ENCODE results near the gene CPNE8. TPM values are rescaled to one million over a fixed set of nuclear protein-coding genes. Genes with fewer than 3 reads are reported as not detected.

Gene CPNE8
- total RNA-seq, 1 experiment from 2014 or later = 7.2 TPM

DNA sequence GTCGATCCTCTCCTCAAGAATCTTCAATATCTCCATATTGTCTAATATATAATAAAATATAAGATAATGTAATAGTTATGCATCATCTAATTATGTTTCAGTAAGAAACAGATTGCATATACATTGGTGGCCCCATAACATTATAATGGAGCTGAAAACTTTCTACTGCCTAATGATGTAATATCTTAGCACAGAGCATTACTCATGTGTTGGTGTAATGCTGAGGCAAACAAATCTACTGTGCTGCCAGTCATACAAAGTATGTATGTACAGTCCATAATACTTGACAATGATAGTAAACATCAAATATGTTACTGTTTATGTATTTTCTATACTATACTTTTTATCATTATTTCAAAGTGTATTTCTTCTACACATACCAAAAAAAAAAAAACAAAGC lies 128.7 kb downstream of the CPNE8 start:
- peak; percentile 8 for DNase-seq
- CTCF ChIA-PET = no interaction called here
- intact Hi-C loops (cut with micrococcal nuclease) = no loop called here

GRCh38 chr12:38775457-38775856 lies 129.9 kb downstream of the CPNE8 start:
- Histone ChIP-seq H3K9me2 (replicated peaks; ENCODE audit: low read length) (no peaks in the 10 kb centered on the region), H3K4me3 (ENCODE audit: low read length) (no peak overlapping the region), H3K79me2 (ENCODE audit: low read length) (no peaks in the 10 kb centered on the region), H3K4me1 (ENCODE audit: insufficient read depth, low read length) (no peaks in the 10 kb centered on the region), H3K9me3 (ENCODE audit: low read length) (no peaks in the 10 kb centered on the region), H4K20me1 (ENCODE audit: low read length) (no peaks in the 10 kb centered on the region), H3K36me3 (ENCODE audit: low read depth, low read length) (no peaks in the 10 kb centered on the region), H3K27me3 (ENCODE audit: low read length) (no peaks in the 10 kb centered on the region), H3K4me2 (ENCODE audit: low read length) (no peak overlapping the region), H3K27ac (ENCODE audit: low read length) (no peak overlapping the region), H2AFZ (ENCODE audit: low read length) (no peak overlapping the region), H3K9ac (ENCODE audit: low read length) (no peak overlapping the region), H3F3A (ENCODE audit: low read length, unreplicated experiment) (no peaks in the 10 kb centered on the region)
- intact Hi-C loops (cut with micrococcal nuclease) = no loop called here
- ATAC-seq (no peak), DNase-seq (no peak)
- POLR2A ChIA-PET (ENCODE audit: unreplicated experiment) = no interaction called here
- TF ChIP-seq EZH2 (IDR thresholded peaks at IDR 0.05; ENCODE audit: low read length, unreplicated experiment) (no peak), EZH2phosphoT487 (IDR thresholded peaks at IDR 0.05; ENCODE audit: borderline replicate concordance, low read length) (no peak)
- TF ChIP-seq, protein P1, sequence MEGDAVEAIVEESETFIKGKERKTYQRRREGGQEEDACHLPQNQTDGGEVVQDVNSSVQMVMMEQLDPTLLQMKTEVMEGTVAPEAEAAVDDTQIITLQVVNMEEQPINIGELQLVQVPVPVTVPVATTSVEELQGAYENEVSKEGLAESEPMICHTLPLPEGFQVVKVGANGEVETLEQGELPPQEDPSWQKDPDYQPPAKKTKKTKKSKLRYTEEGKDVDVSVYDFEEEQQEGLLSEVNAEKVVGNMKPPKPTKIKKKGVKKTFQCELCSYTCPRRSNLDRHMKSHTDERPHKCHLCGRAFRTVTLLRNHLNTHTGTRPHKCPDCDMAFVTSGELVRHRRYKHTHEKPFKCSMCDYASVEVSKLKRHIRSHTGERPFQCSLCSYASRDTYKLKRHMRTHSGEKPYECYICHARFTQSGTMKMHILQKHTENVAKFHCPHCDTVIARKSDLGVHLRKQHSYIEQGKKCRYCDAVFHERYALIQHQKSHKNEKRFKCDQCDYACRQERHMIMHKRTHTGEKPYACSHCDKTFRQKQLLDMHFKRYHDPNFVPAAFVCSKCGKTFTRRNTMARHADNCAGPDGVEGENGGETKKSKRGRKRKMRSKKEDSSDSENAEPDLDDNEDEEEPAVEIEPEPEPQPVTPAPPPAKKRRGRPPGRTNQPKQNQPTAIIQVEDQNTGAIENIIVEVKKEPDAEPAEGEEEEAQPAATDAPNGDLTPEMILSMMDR (conservative IDR thresholded peaks at IDR 0.05; ENCODE audit: low read depth, low read length) = no peak
- CTCF ChIA-PET = no interaction called here
- BruUV-seq (replicated peaks) = no TSS peak

More for the DNA sequence above, 128.7 kb downstream of the CPNE8 start:
- H3K27me3 ChIP-seq (ENCODE audit: low read length) = no peaks in the 10 kb centered on the region
- H3K4me3 ChIP-seq (ENCODE audit: low read length) = no peak overlapping the region
- H3K9ac ChIP-seq (ENCODE audit: low read length) = no peak overlapping the region
- H3K36me3 ChIP-seq (ENCODE audit: low read depth, low read length) = no peaks in the 10 kb centered on the region
- BruUV-seq (replicated peaks) = no TSS peak
- TF ChIP-seq EZH2phosphoT487 (IDR thresholded peaks at IDR 0.05; ENCODE audit: borderline replicate concordance, low read length) (no peak), EZH2 (IDR thresholded peaks at IDR 0.05; ENCODE audit: low read length, unreplicated experiment) (no peak)
- TF ChIP-seq, protein P1 (conservative IDR thresholded peaks at IDR 0.05; ENCODE audit: low read depth, low read length) = no peak
- H4K20me1 ChIP-seq (ENCODE audit: low read length) = no peaks in the 10 kb centered on the region
- H3K9me3 ChIP-seq (ENCODE audit: low read length) = no peaks in the 10 kb centered on the region
- H3K79me2 ChIP-seq (ENCODE audit: low read length) = no peaks in the 10 kb centered on the region
- H2AFZ ChIP-seq (ENCODE audit: low read length) = no peak overlapping the region
- H3K4me2 ChIP-seq (ENCODE audit: low read length) = no peak overlapping the region
- H3K27ac ChIP-seq (ENCODE audit: low read length) = no peak overlapping the region
- H3F3A ChIP-seq (ENCODE audit: low read length, unreplicated experiment) = no peaks in the 10 kb centered on the region
- H3K4me1 ChIP-seq (ENCODE audit: insufficient read depth, low read length) = no peaks in the 10 kb centered on the region
- POLR2A ChIA-PET (ENCODE audit: unreplicated experiment) = no interaction called here
- no peaks in the 10 kb centered on the region for H3K9me2 ChIP-seq (replicated peaks; ENCODE audit: low read length)
- no peak for ATAC-seq

GRCh38 chr12:38772437-38772836 lies 133.0 kb downstream of the CPNE8 start:
- intact Hi-C loops (cut with micrococcal nuclease) = no loop called here
- H3K4me1 ChIP-seq (ENCODE audit: insufficient read depth, low read length) = no peaks in the 10 kb centered on the region
- no peaks in the 10 kb centered on the region for H3F3A ChIP-seq (ENCODE audit: low read length, unreplicated experiment)
- no peaks in the 10 kb centered on the region for H3K36me3 ChIP-seq (ENCODE audit: low read depth, low read length)
- no peaks in the 10 kb centered on the region for H3K9me3 ChIP-seq (ENCODE audit: low read length)
- DNase-seq (no peak), ATAC-seq (no peak)
- H3K9me2 ChIP-seq (replicated peaks; ENCODE audit: low read length) = no peaks in the 10 kb centered on the region
- BruUV-seq (replicated peaks) = no TSS peak
- no peaks in the 10 kb centered on the region for H3K27me3 ChIP-seq (ENCODE audit: low read length)
- POLR2A ChIA-PET (ENCODE audit: unreplicated experiment) = no interaction called here
- no peaks in the 10 kb centered on the region for H3K79me2 ChIP-seq (ENCODE audit: low read length)
- TF ChIP-seq EZH2 (IDR thresholded peaks at IDR 0.05; ENCODE audit: low read length, unreplicated experiment) (no peak), EZH2phosphoT487 (IDR thresholded peaks at IDR 0.05; ENCODE audit: borderline replicate concordance, low read length) (no peak)
- TF ChIP-seq, protein P1 (conservative IDR thresholded peaks at IDR 0.05; ENCODE audit: low read depth, low read length) = no peak
- no peak overlapping the region for H2AFZ ChIP-seq (ENCODE audit: low read length)
- no peak overlapping the region for H3K4me3 ChIP-seq (ENCODE audit: low read length)
- no peak overlapping the region for H3K9ac ChIP-seq (ENCODE audit: low read length)
- no peak overlapping the region for H3K4me2 ChIP-seq (ENCODE audit: low read length)
- CTCF ChIA-PET = no interaction called here
- H3K27ac ChIP-seq (ENCODE audit: low read length) = no peak overlapping the region
- no peaks in the 10 kb centered on the region for H4K20me1 ChIP-seq (ENCODE audit: low read length)

All from PC-3 (cell line).